GM13977 (cell line): Measurements from ENCODE around the gene MPST.

Source experiments
- DNase-seq: peaks from one replicate; pipeline ENCODE4 v3.0.0; 2012; ENCODE audit warnings: low spot score
- CTCF ChIP-seq: IDR thresholded peaks from 2 replicates; pipeline ENCODE4 v1.5.1; 2012; ENCODE audit warnings: mild to moderate bottlenecking, control low read depth; ENCODE audit not compliant: insufficient read depth; ENCODE audit errors: extremely low read depth, missing control alignments
- in situ Hi-C: fragments of 300-500 bp; cut with MboI; formaldehyde crosslinking; loops from one replicate; pipeline ENCODE4 v1.12.0; 2022; ENCODE audit warnings: low sequenced_read_pairs, low pct_unique_long_range_greater_than_20kb, mixed read lengths, inconsistent platforms; ENCODE audit not compliant: unreplicated experiment

Gene MPST

GRCh38 chr22:37001826-37002225 lies 17.7 kb upstream of the MPST start:
- DNase-seq = no peak
- TF ChIP-seq CTCF = no peak
- in situ Hi-C loops = no loop called here

GRCh38 chr22:37002633-37003032 lies 16.9 kb upstream of the MPST start:
- DNase-seq = no peak
- no peak for TF ChIP-seq CTCF
- in situ Hi-C loops = no loop called here

DNA sequence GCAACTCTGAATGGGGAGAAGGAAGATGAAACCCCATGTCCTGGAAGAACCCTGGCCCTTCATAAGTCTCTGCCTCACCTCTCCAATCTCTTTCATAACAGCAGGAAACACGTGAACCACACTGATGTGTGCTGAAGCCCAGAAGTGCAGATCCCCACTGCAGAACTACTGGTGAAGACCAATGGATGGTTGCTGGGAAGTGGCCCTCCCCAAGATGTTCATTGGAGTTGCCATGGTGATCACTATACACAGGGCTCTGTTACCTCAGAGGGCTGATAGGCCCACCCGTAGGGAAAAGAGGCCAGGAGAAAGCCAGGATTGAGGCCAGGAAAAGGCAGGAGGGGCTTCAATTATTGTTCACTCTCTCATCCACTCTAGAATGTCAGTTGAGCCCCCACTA lies 11.9 kb upstream of the MPST start:
- TF ChIP-seq CTCF = no peak
- in situ Hi-C loops = no loop called here
- no peak for DNase-seq

- no peak for TF ChIP-seq CTCF
- in situ Hi-C loops = no loop called here
- DNase-seq = no peak
Observed at GRCh38 chr22:37008365-37008764, 11.2 kb upstream of the MPST start.

- no peak for TF ChIP-seq CTCF
- in situ Hi-C loops = no loop called here
- DNase-seq = no peak
Observed at GRCh38 chr22:37009490-37009889, 10.1 kb upstream of the MPST start.

GRCh38 chr22:37010174-37010573 lies 9.4 kb upstream of the MPST start:
- DNase-seq = no peak
- in situ Hi-C loops = no loop called here
- TF ChIP-seq CTCF = no peak

DNA sequence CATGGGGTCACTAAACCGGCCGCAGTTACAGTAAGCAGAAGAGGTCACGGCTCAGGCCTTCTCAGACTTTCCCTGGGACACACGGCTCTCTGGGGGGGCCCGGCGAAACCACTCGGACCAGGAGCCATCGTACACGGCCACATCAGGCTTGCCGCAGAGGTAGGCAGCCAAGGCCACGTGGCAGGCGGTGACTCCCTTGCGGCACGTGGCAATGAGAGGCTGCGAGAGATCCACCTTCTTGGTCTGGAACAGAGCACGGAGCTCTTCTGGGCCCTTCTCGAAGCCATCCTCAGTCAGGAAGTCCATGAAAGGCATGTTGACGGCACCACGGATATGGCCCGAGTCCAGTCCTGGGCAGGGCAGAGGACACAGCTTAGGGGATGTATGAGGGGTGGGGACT lies 8.6 kb upstream of the MPST start:
- in situ Hi-C loops = no loop called here
- no peak for DNase-seq
- no peak for TF ChIP-seq CTCF
